Gastroesophageal sphincter (tissue), 3 donors: ENCODE measurements around the gene ART5.

Experiments
- CTCF ChIP-seq, 4 experiments: fragments of 200-600 bp in 2 of 4; fragments of 450-650 bp in 2 of 4; sonication (generic) in 1 of 4; IDR thresholded peaks; one replicate each; pipeline ENCODE4 v1.5.1; 2017 to 2019; ENCODE audit warnings: antibody characterized with exemption in 4 of 4, mild to moderate bottlenecking in 2 of 4, moderate library complexity in 2 of 4
- EP300 ChIP-seq: sonication (generic); formaldehyde crosslinking; IDR thresholded peaks from one replicate; pipeline ENCODE4 v1.6.1; 2017; ENCODE audit warnings: antibody characterized with exemption, mild to moderate bottlenecking
- POLR2A ChIP-seq, 2 donors: fragments of 450-650 bp; IDR thresholded peaks; one replicate each; pipeline ENCODE4 v1.6.1; 2017; ENCODE audit warnings: antibody characterized with exemption in 2 of 2, mild to moderate bottlenecking in 2 of 2, moderate library complexity in 1 of 2
- POLR2AphosphoS5 ChIP-seq: sonication (generic); formaldehyde crosslinking; IDR thresholded peaks from one replicate; pipeline ENCODE4 v1.6.1; 2017; ENCODE audit warnings: antibody characterized with exemption

- TF ChIP-seq CTCF (IDR thresholded peaks at IDR 0.05) (no peak), POLR2A (IDR thresholded peaks at IDR 0.05) (no peak), EP300 (no peak), POLR2AphosphoS5 (no peak)
These were observed 16.5 kb upstream of the ART5 start for GRCh38 chr11:3658252-3658651.
